ENCODE results near the gene AFAP1L2.

- TF ChIP-seq CTCF (IDR thresholded peaks at IDR 0.05; ENCODE audit: poor library complexity, severe bottlenecking) = no peak
- TF ChIP-seq MXI1 (conservative IDR thresholded peaks at IDR 0.05; ENCODE audit: poor library complexity, severe bottlenecking) = no peak
- TF ChIP-seq EZH2 (IDR thresholded peaks at IDR 0.05; ENCODE audit: borderline replicate concordance, insufficient read depth, low read length, poor library complexity, severe bottlenecking) = no peak
- no peak for TF ChIP-seq POLR2AphosphoS5 (IDR thresholded peaks at IDR 0.05)
- TF ChIP-seq RAD21 (conservative IDR thresholded peaks at IDR 0.05) = no peak
- TF ChIP-seq REST (IDR thresholded peaks at IDR 0.05; ENCODE audit: borderline replicate concordance) = no peak
- no peak for TF ChIP-seq SMC3 (conservative IDR thresholded peaks at IDR 0.05; ENCODE audit: poor library complexity)
These were observed 4.7 kb downstream of the AFAP1L2 start for GRCh38 chr10:114399576-114399975.

Data from neural cell (in vitro differentiated cells).